ENCODE measurements around the gene ZSCAN2. TPM values are rescaled to one million over a fixed set of nuclear protein-coding genes. Genes with fewer than 3 reads are reported as not detected.

The ZSCAN2 gene
- total and polyA plus RNA-seq, 2 of the 8 experiments (the other 6 are each of a cell fraction or from before 2014, with no cell fraction given) = 23.6 to 52.4 TPM

GRCh38 chr15:84654689-84655453 is 54.1 kb downstream of the ZSCAN2 start (continued):
- TF ChIP-seq EZH2 (IDR thresholded peaks at IDR 0.05; ENCODE audit: low read depth, low read length, severe bottlenecking) = no peak
- peak; percentile 70 for TF ChIP-seq CTBP2 (IDR thresholded peaks at IDR 0.05; ENCODE audit: borderline replicate concordance, insufficient read depth, insufficient read length, low read length)
- peak; percentile 58; the same call in 1 of the 2 replicates for TF ChIP-seq CEBPB (IDR thresholded peaks at IDR 0.05; ENCODE audit: low read depth, low read length)
- 0 out of 2 replicates have a peak, but pooled peaks have one; percentile 27 for TF ChIP-seq TEAD4 (IDR thresholded peaks at IDR 0.05; ENCODE audit: low read depth, low read length)
- peak; percentile 24 to 74; a peak in 3 of 4 replicates for TF ChIP-seq SIN3A (conservative IDR thresholded peaks at IDR 0.05 in 1 of 2, IDR thresholded peaks at IDR 0.05 in 1 of 2; ENCODE audit: low read depth in 1 of 2, low read length in 2 of 2)
- TF ChIP-seq TCF12 (IDR thresholded peaks at IDR 0.05; ENCODE audit: low read depth, low read length) = no peak
- no peak for TF ChIP-seq KDM1A (IDR thresholded peaks at IDR 0.05; ENCODE audit: borderline replicate concordance, low read length)
- no peak for TF ChIP-seq KDM5A (IDR thresholded peaks at IDR 0.05; ENCODE audit: low read length)
- TF ChIP-seq GABPA (IDR thresholded peaks at IDR 0.05; ENCODE audit: borderline replicate concordance, insufficient read depth, low read length) = no peak
- peak; percentile 37; the same call in 1 of the 2 replicates for TF ChIP-seq SP1 (IDR thresholded peaks at IDR 0.05; ENCODE audit: low read depth, low read length)
- TF ChIP-seq FOSL1 (IDR thresholded peaks at IDR 0.05; ENCODE audit: insufficient read depth, low read depth, low read length) = no peak
- peak; percentile 70; the same call in 1 of the 2 replicates for TF ChIP-seq YY1 (IDR thresholded peaks at IDR 0.05; ENCODE audit: low read depth, low read length)
- TF ChIP-seq CREB1 (IDR thresholded peaks at IDR 0.05) = peak; percentile 58
- 0 out of 2 replicates have a peak, but pooled peaks have one; percentile 37 for TF ChIP-seq TBP (IDR thresholded peaks at IDR 0.05; ENCODE audit: low read depth, low read length)
- no peak for TF ChIP-seq RBBP5 (IDR thresholded peaks at IDR 0.05; ENCODE audit: borderline replicate concordance, low read depth, low read length)
- 0 out of 3 replicates have a peak, but pooled peaks of 1 of the 2 experiments have one; percentile 8 for TF ChIP-seq POLR2A (IDR thresholded peaks at IDR 0.05; ENCODE audit: control extremely low read depth in 1 of 2, low read depth in 2 of 2, low read length in 2 of 2)
- 0 out of 2 replicates have a peak, but pooled peaks have one; percentile 6 for TF ChIP-seq TAF1 (IDR thresholded peaks at IDR 0.05; ENCODE audit: low read depth, low read length)
- TF ChIP-seq MAX (IDR thresholded peaks at IDR 0.05) = peak; percentile 60

All from H1 (cell line).